Right forelimb (tissue), 1 donor: ENCODE results near the gene KRTAP5-3.
"Not testable (repeated sequence)": the region's sequence is repeated elsewhere in the genome, so short reads cannot be mapped to it uniquely, and the experiment has no call there.

ENCODE experiments used
- DNase-seq: peaks from one replicate; pipeline ENCODE4 v3.0.0-alpha.2; 2018

KRTAP5-3 gene

DNA sequence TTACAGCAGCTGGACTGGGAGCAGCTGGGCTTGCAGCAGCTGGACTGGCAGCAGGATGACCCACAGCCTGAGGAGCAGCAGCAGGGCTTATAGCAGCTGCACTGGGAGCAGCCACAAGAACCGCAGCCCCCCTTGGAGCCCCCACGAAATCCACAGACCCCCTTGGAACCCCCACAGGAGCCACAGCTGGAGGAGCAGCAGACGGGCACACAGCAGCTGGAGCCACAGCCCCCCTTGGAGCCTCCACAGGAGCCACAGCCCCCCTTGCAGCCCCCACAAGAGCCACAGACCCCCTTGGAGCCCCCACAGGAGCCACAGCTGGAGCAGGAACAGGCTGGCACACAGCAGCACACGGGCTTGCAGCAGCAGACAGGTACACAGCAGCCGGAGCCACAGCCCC lies 362 bp downstream of the KRTAP5-3 start:
- not testable (repeated sequence) for DNase-seq

DNA sequence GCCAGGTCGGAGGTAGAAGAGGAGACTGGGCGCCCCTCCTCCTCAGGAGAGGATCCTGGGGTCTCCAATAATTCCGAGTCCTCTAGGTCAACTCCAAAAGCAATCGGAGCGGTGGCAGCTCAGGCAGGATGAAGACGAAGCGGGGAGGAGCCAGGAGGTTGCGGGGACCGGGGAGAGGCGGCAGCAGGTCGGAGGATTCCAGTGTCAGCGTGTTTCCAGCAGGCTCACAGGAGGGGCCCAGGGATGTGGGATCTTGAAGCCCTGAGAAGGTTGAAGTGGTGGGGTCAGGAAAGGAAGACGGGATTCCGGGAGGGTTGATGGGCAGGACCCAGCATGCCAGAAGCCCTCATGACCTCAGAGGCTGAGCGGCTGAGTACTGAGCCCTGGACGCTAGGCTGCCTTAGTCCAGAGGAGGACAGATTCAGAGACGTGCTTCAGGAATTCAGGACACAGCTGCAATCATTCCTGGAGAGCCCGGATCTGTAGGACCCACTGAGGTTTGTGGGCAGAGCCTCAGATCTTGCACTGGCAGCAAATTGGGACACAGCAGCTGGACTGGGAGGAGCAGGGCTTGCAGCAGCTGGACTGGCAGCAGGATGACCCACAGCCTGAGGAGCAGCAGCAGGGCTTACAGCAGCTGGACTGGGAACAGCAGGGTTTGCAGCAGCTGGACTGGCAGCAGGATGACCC lies 962 bp downstream of the KRTAP5-3 start:
- DNase-seq: not testable (repeated sequence)

DNA sequence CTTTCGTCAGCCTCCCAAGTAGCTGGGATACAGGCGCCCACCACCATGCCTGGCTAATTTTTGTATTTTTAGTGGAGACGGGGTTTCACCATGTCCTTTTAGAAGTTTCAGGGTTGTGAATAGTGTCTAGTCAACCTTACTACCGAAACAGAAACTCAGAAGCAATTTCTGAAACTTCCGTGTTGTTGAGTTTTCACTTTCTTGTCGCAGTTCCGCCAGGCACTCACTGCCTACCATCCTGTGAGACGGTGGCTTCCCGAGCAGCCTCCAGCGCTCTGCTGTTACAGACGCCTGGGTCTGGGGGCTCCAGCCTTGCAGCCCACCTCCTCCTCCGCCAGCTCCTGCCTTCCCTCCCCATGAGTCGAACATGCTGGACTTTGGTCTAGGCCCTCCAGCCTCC lies 2.3 kb downstream of the KRTAP5-3 start:
- not testable (repeated sequence) for DNase-seq

DNA sequence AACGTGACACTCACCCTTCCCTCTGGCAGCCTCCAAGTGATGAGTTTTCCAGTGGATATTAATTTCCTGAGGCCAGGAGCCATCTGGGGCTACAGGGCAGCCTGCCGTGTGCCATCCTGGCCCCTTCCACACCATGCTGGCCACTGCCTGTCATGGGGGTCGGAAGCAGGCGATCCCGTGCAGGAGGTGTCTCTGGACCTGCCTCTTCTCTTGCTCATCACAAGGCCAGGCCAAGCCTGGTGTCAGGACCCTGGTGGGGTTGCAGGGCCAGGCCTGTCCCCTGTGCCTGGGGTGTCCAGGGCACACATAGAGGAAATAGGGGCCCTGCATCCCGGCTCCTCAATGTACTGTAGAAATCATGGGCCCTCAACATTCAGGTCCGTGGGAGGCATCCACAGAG lies 3.6 kb downstream of the KRTAP5-3 start:
- no peak for DNase-seq

DNA sequence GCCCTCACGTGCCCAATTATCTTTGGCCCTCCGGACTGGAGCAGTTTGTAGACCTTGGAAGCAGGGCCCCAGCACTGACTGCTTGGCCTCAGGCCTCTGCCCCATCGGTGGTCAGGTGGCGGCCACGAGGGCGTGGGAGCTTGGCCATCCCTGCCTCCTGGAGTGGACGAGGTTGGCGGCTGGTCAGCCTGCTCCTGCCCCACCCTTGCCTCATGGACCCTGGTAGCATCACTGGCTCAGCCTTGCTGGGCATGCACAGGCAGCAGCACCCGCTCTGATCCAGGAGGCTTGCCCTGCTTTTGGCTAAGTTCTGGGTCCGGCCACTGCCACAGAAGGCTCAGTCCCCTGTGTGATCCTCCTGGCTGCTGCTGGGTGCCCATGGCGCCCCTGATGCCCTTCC lies 4.1 kb downstream of the KRTAP5-3 start:
- no peak for DNase-seq

DNA sequence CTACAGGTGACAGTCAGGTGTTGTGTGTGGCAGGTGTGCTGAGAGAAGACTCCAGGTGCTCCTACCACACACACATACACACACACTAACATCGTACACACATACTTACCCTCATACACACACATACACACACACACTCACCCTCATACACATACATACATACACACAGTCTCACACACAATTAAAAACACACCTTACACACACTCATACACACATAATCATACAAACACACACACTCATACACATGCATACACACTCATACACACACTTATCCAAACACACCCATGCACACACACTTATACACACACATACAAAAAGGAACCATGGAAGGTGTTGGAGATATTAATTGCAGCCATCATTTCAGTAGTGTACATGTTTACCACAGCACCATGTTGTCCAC lies 4.6 kb downstream of the KRTAP5-3 start:
- DNase-seq: no peak

DNA sequence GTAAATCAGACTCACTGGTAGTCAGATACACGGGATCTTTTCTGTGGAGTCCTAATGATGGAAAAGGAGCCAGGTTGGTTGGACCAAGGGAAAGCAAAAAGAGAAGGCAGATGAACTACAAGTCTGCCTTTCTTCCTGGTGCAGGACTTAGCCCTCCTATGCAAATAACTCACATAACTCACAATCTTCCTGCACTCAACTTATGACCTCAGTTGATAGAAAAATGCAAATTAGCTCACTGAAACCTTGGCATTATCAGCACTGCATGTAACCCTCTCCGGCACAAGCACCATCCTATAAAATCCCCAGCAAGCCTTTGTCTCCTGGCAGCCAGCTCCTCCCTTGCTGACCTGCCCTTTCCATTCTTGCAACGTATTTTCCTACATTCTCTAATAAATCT lies 6.6 kb downstream of the KRTAP5-3 start:
- not testable (repeated sequence) for DNase-seq

DNA sequence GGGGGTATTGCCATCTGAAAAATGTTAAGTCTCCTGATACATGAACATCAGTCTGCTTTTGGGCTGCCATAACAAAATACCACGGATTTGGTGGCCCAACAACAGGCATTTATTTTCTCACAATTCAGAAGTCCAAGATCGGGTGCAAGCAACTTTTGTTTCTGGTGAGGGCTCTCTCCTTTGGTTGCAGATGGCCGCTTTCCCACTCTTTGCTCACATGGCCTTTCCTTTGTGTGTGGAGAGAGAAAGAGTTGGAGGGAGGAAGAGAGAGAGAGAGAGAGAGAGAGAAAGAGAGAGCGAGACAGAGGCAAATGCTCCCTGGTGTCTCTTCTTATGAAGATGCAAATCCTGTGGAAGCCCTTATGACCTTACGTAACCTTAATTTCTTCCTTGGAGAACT lies 7.6 kb downstream of the KRTAP5-3 start:
- DNase-seq: no peak

DNA sequence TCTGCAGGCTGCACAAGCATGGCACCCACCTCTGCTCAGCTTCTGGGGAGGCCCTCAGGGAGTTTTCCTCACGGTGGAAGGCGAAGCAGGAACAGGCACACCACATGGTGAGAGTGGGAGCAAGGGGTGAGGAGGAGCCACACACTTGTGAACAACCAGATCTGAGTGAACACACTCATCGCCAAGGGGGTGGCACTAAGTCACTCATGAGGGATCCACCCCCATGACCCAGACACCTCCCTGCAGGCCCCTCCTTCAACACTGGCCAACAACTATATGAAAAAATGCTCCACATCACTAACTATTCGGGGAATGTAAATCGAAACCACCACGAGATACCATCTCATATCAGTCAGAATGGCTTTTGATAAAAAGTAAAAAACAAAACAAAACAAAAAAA lies 9.4 kb downstream of the KRTAP5-3 start:
- no peak for DNase-seq

DNA sequence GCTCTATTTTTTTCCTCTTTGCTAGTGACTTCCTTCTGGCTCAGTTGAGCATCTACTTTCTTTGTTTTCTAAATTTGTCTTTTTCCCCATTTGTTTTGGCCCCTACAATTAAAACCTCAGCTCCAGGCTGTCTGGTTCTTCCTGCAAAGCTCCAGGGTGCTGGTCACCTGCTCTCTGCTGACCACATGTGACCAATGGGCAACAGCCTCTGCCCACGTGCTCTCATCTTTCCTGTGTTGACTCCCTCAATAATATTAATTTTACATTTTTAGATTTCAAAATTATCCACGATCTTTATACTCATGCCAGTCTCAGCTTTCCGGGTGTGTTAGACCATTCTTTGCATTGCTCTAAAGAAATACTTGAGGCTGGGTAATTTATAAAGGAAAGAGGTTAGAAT lies 9.9 kb downstream of the KRTAP5-3 start:
- not testable (repeated sequence) for DNase-seq

DNA sequence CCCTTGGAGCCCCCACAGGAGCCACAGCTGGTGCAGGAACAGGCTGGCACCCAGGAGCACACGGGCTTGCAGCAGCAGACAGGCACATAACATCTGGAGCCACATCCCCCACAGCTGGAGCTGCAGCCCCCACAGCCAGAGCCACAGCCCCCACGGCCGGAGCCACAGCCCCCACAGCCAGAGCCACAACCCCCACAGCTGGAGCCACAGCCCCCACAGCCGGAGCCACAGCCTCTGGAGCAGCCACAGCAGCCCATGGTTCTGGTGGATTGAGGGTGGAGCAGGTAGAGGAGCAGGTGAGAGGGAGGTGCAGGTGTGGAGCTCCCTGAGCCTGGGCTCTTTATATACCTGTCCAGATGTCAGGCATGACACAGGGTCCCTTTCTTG lies 10.3 kb downstream of the KRTAP5-3 start, which contains the start of gene KRTAP5-2:
Gene KRTAP5-2 (minus strand): TSS at position 301 of the 387 bp plus-strand sequence. CDS start 44 bp downstream, at position 257.
- DNase-seq: no peak

DNA sequence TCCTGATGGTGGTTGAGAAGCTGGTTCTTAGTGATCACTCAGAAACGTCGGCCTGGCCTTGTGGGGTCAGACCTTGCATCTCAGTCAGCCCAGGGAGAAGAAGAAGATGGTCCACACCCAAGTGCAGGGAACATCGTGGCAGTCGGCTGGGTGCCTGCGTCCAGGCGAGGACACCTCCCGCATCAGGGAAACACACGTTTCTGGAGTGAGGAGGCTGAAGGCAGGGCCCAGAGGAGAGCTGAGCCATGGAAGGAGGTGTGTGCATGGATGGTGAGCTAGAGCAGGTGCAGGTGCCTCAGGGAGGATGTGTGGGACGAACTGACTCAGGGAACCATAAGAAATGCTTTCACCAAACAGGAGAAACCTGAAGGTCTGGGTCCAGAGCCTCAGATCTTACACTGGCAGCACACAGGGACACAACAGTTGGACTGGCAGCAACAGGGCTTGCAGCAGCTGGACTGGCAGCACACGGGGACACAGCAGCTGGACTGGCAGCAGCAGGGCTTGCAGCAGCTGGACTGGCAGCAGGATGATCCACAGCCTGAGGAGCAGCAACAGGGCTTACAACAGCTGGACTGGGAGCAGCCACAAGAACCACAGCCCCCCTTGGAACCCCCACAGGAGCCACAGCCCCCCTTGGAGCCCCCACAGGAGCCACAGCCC lies 10.8 kb downstream of the KRTAP5-3 start:
- DNase-seq: peak; percentile 53

DNA sequence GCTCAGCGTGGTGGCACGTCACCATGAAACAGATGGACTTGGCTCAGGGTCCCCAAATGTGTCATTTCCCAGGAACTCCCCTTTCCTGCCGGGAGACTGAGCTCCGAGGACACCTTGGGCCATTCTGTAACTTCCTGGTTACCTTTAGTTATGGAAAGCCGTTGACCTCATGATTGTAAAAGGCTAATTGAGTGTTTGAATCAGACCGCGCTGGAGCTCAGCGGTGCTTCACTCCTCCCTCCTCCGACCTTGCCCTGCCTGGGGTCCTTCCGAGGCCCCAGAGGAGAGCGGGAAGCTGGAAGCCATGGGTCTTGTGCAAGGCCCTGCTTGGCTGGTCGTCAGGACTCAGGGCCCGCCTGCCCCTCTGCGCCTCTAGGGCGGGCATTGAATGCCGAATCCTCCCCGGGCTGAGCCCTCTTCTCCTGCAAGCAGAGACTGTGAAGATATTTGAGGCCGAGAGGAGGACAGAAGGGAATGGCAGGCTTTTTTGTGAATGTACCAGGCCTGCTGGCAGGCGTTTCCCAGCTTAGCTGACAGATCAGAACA lies 11.6 kb downstream of the KRTAP5-3 start:
- not testable (repeated sequence) for DNase-seq

DNA sequence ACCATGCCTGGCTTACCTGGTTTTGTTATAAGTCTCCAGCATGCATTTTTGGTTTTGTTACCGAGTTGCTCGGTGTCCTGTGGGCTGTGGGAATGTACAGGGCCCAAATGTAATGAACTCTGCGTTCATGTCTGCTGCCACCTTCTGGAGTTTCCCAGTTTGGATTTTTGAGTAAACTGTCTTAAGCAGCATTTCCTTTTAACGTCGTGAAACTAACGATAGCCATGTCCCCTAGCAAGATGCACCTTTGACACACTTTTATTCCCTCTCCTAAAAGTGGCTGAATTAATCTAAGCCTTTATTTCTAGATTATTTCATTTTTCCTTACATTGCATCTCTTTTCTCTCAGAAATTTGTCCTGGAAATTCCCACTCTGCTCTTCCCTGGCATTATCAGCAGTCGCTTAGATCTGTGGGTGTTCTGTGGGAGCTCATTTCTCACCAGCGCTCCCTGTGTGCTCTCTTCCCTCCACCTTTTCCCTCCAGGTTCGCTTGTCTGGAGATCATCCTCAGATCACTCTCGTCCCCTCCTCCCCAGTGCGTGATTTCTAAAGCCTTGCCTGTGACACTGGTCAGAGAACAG lies 12.2 kb downstream of the KRTAP5-3 start:
- DNase-seq: not testable (repeated sequence)

DNA sequence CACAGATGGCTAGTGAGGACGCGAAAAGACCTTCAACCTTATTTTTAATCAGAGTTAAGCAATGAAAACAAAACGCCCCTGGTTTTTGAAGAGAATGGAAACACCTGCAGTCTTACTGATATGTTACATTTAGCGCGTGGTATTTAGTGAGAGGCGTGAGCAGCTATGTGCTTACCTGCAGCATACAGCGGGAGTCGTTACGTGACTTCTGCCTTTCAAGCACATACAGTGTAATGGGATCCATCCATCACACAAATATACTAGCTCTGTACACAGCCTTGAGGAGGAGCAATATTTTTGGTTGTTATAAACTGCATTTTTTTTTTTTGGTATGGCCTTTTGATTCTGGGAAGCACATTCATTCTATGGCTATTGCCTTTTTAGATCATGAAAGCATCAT lies 15.6 kb downstream of the KRTAP5-3 start:
- DNase-seq: no peak

DNA sequence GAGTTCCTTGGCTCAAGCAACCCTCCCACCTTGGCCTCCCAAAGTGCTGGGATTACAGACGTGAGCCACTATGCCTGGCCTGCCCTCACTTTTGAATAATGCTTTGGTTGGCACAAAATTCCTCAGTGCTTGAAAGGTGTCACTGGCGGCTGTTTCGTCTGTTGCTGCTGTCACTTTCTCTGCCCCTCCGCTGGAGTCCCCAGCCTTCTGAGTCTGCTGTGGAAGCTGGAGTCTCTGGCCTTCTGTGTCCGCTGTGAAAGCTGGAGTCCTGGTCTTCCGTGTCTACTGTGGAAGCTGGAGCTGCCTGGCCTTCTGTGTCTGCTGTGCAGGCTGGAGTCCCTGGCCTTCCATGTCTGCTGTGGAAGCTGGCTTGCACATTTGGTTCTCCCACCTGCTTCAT lies 18.3 kb downstream of the KRTAP5-3 start:
- DNase-seq: no peak

DNA sequence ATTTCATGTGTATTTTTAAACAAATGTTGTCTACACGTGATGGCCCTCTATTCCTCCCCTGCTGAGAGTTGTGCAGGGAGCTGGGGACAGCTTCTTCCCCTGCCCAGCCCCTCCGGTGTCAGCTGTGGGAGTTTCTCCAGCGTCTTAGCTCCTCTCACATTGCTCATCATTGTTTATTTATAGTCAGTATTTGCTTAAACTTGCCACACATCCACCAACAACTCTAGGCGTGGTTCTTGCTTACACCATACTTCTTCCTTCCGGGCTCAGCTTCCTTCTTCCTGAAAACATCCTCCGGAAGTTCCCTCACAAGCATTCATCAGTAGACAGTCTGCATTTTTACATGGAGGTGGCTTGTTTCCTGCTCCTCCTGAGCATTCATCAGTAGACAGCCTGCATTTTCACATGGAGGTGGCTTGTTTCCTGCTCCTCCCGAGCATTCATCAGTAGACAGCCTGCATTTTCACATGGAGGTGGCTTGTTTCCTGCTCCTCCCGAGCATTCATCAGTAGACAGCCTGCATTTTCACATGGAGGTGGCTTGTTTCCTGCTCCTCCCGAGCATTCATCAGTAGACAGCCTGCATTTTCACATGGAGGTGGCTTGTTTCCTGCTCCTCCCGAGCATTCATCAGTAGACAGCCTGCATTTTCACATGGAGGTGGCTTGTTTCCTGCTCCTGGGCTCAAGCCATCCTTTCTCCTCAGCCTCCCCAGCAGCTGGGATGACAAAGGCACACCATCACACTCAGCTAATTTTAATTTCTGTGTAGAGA lies 18.9 kb downstream of the KRTAP5-3 start:
- not testable (repeated sequence) for DNase-seq

DNA sequence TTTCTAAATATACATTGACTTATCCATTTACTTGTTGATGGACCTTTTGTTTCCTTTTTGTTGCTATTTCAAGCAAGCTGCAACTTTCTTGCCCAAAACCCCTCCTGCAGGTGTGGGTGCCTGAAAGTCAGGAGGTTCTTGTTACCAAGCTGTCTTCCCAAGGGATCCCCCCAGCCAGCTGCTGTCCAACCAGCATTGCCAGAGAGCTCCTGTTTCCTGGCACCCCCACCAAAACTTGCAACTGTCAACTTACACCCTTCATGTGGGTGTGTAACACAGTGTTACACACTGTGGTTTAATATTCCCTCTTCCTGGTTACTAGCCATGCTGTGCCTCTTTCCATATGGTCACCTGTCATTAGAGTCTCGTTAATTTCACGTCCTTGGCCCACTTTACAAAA lies 21.6 kb downstream of the KRTAP5-3 start:
- DNase-seq: no peak

DNA sequence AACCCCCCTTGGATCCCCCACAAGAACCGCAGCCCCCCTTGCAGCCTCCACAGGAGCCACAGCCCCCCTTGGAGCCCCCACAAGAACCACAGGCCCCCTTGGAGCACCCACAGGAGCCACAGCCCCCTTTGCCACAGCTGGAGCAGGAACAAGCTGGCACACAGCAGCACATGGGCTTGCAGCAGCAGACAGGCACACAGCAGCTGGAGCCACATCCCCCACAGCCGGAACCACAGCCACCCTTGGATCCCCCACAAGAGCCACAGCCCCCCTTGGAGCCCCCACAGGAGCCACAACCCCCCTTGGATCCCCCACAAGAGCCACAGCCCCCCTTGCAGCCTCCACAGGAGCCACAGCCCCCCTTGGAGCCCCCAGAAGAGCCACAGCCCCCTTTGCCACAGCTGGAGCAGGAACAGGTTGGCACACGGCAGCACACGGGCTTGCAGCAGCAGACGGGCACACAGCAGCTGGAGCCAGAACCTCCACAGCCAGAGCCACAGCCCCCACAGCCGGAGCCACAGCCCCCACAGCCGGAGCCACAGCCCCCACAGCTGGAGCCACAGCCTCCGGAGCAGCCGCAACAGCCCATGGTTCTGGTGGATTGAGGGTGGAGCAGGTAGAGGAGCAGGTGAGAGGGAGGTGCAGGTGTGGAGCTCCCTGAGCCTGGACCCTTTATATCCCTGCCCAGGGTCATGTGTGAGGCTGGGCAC lies 23.4 kb downstream of the KRTAP5-3 start, which contains the start of gene KRTAP5-1:
Gene KRTAP5-1 (minus strand): TSS at position 623 of the 710 bp plus-strand sequence. CDS start 34 bp downstream, at position 589.
- DNase-seq: not testable (repeated sequence)

DNA sequence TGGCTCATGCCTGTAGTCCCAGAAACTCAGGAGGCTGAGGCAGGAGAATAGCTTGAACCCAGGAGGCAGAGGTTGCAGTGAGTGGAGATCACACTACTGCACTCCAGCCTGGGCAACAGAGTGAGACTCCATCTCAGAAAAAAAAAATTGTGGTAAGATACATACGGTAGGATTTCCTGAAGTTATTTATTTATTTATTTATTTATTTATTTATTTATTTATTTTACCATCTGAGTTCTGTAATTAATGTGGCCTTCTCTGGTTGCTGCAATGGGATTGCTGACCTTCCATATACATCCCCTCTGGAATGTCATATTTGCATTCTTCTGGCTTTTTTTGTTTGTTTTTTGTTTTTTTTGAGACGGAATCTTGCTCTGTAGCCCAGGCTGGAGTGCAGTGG lies 25.4 kb downstream of the KRTAP5-3 start:
- DNase-seq: not testable (repeated sequence)

DNA sequence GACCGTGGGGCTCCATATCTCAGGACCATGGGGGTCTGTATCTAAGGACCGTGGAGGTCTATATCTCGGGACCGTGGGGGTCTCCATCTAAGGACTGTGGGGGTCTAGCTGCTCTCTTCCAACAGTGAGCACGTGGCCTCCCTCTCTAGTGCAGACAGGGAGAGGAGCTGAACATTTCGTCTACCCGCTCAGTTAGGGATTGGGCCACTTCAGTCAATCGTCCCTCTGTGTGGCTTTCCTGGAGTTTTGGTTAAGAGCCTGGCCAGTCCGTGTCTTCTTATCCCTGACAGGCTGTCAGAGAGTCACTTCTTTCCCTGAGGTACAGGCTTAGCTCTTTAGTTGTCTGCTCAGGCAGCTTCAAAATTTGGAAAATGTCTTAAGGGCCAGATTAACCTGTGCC lies 26.3 kb downstream of the KRTAP5-3 start:
- no peak for DNase-seq

DNA sequence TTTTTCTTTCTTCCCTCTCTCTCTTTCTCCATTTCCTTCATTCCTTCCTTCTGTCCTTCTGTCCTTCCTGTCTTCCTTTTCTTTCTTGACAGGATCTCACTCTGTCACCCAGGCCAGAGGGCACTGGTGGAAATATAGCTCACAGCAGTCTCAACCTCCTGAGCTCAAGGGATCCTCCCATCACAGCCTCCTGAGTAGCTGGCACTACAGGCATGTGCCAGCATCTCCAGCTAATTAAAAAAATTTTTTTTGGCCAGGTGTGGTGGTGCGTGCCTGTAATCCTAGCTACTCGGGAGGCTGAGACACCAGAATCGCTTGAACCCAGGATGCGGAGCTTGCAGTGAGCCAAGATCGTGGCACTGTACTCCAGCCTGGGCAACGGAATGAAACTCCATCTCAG lies 31.4 kb downstream of the KRTAP5-3 start:
- DNase-seq: no peak
